ENCODE results near the gene AFAP1L2.

AFAP1L2 gene

DNA sequence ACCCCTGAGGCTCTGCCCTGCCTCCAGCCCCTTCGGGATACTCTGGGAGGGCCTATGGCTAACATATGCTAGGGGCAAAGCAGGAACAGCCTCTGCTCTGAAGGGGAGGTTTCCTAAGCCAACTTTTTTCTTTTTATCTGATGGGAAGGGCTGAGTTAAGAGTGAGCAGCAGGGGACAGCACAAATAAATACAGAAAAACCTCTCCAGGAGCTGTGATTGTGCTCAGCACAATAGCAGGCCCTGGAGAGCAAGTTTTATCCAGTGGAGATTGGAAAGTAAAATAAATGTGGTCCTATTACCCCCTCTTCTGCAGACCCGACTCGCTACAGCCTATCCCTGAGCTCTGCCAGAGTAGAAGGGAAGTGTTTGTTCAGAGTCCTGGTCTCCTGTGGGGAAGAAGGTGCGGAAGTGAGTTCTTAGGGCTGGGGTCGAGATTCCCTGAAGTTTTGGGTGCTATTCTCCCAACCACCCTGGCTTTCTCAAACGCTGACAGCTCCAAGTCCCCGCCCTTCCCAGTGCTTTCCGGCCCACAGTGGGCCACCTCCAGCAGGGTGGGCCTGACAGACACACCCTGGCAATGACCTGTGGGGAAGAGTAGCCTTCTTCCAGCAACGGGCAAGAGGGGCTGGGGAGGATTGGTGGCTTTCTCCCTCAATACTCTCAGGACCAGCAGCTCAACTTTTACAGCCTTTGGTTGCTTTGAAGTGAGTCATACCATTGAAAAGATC, 23.0 kb upstream of the AFAP1L2 start:
- Histone ChIP-seq H3K36me3 (ENCODE audit: control insufficient read depth, low read length) (no peaks in the 10 kb centered on the region), H3K9me2 (replicated peaks; ENCODE audit: control insufficient read depth, low read length) (no peaks in the 10 kb centered on the region), H3K27me3 (ENCODE audit: control insufficient read depth, low read length) (no peaks in the 10 kb centered on the region), H4K20me1 (ENCODE audit: control insufficient read depth, insufficient read depth, low read depth, low read length) (no peaks in the 10 kb centered on the region), H3K4me2 (ENCODE audit: low read length) (no peak overlapping the region), H3K4me1 (ENCODE audit: control insufficient read depth, low read length) (no peaks in the 10 kb centered on the region), H3K27ac (ENCODE audit: low read depth, low read length) (no peak overlapping the region), H3K4me3 (ENCODE audit: low read length) (no peak overlapping the region), H3K9me3 (ENCODE audit: control insufficient read depth, insufficient read depth, low read length) (no peaks in the 10 kb centered on the region), H3F3A (ENCODE audit: control insufficient read depth, insufficient read depth) (no peaks in the 10 kb centered on the region), H3K79me2 (ENCODE audit: control insufficient read depth, low read length) (no peaks in the 10 kb centered on the region)
- TF ChIP-seq EZH2phosphoT487 (IDR thresholded peaks at IDR 0.05; ENCODE audit: borderline replicate concordance, low read length): no peak
- TF ChIP-seq, protein P1, sequence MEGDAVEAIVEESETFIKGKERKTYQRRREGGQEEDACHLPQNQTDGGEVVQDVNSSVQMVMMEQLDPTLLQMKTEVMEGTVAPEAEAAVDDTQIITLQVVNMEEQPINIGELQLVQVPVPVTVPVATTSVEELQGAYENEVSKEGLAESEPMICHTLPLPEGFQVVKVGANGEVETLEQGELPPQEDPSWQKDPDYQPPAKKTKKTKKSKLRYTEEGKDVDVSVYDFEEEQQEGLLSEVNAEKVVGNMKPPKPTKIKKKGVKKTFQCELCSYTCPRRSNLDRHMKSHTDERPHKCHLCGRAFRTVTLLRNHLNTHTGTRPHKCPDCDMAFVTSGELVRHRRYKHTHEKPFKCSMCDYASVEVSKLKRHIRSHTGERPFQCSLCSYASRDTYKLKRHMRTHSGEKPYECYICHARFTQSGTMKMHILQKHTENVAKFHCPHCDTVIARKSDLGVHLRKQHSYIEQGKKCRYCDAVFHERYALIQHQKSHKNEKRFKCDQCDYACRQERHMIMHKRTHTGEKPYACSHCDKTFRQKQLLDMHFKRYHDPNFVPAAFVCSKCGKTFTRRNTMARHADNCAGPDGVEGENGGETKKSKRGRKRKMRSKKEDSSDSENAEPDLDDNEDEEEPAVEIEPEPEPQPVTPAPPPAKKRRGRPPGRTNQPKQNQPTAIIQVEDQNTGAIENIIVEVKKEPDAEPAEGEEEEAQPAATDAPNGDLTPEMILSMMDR (IDR thresholded peaks at IDR 0.05; ENCODE audit: low read depth, low read length, poor library complexity, severe bottlenecking): no peak

DNA sequence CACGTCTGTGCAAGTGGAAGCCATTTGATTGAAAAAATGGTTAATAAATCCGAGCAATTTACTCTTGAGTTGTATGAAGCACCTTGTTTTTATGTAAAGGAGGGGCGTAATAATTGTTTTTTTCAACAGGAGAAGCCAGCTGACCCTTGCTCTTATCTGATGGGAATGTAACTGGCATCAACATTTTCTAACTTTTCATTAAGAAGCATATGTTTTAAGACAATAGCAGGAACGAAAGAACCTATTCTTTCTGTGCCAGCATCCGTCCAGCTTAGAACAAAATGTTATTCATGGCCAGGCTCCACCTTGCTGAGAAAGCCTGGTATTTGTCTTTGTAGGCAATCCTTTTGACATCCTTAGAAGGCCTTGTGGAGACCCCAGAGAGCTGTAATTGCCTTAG, 22.2 kb upstream of the AFAP1L2 start:
- no peaks in the 10 kb centered on the region for H3K9me2 ChIP-seq (replicated peaks; ENCODE audit: control insufficient read depth, low read length)
- H3F3A ChIP-seq (ENCODE audit: control insufficient read depth, insufficient read depth): no peaks in the 10 kb centered on the region
- no peak overlapping the region for H3K27ac ChIP-seq (ENCODE audit: low read depth, low read length)
- no peaks in the 10 kb centered on the region for H4K20me1 ChIP-seq (ENCODE audit: control insufficient read depth, insufficient read depth, low read depth, low read length)
- TF ChIP-seq EZH2phosphoT487 (IDR thresholded peaks at IDR 0.05; ENCODE audit: borderline replicate concordance, low read length): no peak
- TF ChIP-seq, protein P1 (IDR thresholded peaks at IDR 0.05; ENCODE audit: low read depth, low read length, poor library complexity, severe bottlenecking): no peak
- no peaks in the 10 kb centered on the region for H3K36me3 ChIP-seq (ENCODE audit: control insufficient read depth, low read length)
- no peak overlapping the region for H3K4me2 ChIP-seq (ENCODE audit: low read length)
- no peaks in the 10 kb centered on the region for H3K4me1 ChIP-seq (ENCODE audit: control insufficient read depth, low read length)
- no peaks in the 10 kb centered on the region for H3K9me3 ChIP-seq (ENCODE audit: control insufficient read depth, insufficient read depth, low read length)
- H3K27me3 ChIP-seq (ENCODE audit: control insufficient read depth, low read length): no peaks in the 10 kb centered on the region
- no peak overlapping the region for H3K4me3 ChIP-seq (ENCODE audit: low read length)
- no peaks in the 10 kb centered on the region for H3K79me2 ChIP-seq (ENCODE audit: control insufficient read depth, low read length)

DNA sequence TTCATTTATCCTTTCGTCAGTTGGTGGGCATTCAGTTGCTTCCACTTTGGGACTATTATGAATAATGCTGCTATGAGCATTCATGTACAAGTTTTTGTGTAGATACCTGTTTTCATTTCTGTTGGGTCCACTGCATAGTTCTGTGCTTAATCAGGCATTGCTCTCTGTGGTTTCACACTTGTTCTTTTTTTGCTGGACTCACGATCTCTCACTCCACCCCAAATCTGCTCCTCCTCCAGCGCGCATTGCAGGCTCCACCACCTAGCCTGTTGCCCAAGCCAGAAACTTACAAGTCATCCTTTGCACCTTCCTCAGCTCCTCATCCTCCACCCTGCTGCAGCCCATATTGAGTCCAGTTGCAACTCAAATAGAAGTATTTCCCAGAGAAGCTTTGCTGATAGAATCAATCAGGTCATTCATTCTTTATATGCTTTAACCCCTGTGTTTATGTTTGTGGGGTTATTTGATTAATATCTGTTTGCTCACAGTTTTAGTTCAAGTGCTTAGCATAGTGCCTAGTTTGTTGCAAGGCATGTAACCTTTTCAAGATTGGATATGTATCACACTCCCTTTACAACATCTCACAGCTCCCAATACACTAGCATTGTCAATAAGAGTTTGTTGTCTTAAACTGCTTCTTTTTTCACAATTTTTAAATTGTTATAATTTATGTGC, 16.6 kb upstream of the AFAP1L2 start:
- H3K27ac ChIP-seq (ENCODE audit: low read depth, low read length): no peak overlapping the region
- no peak overlapping the region for H3K4me2 ChIP-seq (ENCODE audit: low read length)
- no peaks in the 10 kb centered on the region for H3K36me3 ChIP-seq (ENCODE audit: control insufficient read depth, low read length)
- H3K27me3 ChIP-seq (ENCODE audit: control insufficient read depth, low read length): peaks cover 17% of the 10 kb centered on the region
- H3K4me3 ChIP-seq (ENCODE audit: low read length): no peak overlapping the region
- H3F3A ChIP-seq (ENCODE audit: control insufficient read depth, insufficient read depth): no peaks in the 10 kb centered on the region
- no peaks in the 10 kb centered on the region for H3K9me3 ChIP-seq (ENCODE audit: control insufficient read depth, insufficient read depth, low read length)
- no peaks in the 10 kb centered on the region for H3K9me2 ChIP-seq (replicated peaks; ENCODE audit: control insufficient read depth, low read length)
- H4K20me1 ChIP-seq (ENCODE audit: control insufficient read depth, insufficient read depth, low read depth, low read length): no peaks in the 10 kb centered on the region
- TF ChIP-seq, protein P1 (IDR thresholded peaks at IDR 0.05; ENCODE audit: low read depth, low read length, poor library complexity, severe bottlenecking): no peak
- TF ChIP-seq EZH2phosphoT487 (IDR thresholded peaks at IDR 0.05; ENCODE audit: borderline replicate concordance, low read length): no peak
- H3K79me2 ChIP-seq (ENCODE audit: control insufficient read depth, low read length): no peaks in the 10 kb centered on the region
- no peaks in the 10 kb centered on the region for H3K4me1 ChIP-seq (ENCODE audit: control insufficient read depth, low read length)
